ENCODE results near the gene ANO10.
A peak's percentile ranks its signal among the peaks of the same experiment; 100 is the strongest.
"Not testable (repeated sequence)": the region's sequence is repeated elsewhere in the genome, so short reads cannot be mapped to it uniquely, and the experiment has no call there.

The ANO10 gene

DNA sequence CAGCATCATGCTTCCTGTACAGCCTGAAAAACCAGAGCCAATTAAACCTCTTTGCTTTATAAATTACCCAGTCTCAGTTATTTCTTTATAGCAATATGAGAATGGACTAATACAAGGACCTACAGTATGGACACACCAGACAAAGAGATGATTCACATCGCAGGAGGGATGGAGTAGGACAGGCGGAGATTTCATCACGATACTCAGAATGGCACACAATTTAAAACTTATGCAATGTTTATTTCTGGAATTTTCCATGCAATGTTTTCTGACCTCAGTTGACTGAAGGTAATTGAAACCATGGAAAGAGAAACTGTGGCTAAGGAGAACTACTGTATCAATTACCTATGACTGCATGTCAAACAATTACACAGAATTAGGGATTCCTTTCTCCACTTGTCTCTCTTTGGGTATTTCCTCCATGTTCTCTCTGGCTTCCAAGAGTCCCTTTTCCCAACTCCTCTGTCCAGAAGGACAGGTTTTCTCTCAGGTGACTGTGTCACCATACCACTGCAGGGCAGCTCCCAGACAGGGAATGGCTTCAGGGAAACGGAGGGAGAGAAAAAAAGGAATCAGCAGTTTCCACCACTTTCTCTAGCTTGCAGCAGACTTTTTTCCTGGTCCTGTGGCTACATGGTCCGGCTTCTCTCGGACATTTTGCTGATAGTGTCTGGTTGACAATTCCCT is 3.0 kb upstream of the ANO10 start:
- DNase-seq, result peak; percentile 1

DNA sequence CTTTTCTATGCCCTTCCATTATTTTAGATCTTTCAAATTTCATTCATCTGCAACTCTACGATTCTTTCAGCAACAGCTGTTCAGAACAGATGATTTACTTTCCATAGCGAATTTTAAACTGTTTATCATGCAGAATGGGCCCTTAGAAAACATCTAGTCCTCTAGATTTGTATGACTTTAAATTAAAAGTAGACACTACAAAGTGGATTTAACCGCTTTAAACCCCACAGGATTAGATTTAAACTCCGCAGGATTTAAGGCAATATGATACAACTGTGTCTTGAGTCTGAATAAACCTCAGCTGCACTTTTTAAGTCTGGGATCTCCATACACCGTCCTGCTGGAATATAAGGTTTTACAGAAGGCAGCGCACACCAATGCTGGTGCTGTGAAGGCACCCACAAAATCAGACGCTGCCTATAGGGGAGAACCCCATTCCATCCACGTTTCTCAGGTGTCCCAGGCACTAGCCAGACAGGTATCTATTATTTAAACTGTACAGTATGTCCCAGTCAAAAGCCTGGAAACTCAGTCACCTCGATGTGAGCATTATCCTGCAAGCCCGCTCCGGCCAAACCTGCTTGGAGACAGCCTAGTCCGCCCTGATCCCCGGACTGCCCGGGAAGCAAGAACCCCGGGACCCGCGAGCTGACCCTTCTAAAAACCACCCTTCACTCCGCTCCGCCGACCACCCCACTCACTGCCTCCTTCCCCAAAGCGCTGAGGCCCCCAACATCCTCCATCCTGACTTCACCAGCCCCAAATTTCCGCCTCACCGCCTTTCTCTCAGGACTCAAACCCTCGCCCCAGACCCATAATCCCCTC is 768 bp downstream of the ANO10 start:
- peak; percentile 3 for DNase-seq

DNA sequence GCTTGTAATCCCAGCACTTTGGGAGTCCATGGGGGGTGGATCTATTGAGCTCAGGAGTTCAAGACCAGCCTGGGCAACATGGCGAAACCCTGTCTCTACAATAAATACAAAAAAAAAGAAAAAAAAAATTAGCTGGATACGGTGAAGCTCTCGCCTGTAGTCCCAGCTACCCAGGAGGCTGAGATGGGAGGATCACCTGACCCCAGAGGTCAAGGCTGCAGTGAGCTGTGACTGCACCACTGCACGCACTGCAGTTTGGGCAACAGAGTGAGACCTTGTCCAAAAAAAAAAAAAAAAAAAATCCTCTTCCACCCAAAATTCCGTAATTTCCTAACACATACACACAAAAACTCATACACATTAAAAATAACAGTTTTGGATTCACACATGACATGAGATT is 2.2 kb downstream of the ANO10 start:
- no peak for DNase-seq

DNA sequence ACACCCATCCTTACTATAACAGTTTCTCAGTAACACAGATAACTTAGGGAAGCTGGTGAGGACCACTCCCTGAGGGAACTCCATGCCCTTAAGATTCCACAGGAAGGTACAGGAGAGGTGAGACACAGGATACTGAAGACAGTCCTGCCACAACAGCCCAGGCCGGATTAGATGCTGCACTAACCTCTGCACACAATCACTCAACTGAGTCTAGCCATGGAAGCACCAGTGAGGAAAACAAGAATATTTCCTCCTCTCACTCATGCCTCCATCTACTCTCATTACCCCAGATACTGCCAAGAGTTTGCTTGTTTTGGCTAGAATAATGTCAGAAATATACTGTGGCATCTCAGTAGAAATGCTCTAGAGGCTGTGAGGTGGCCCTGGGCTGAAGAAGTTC is 3.7 kb downstream of the ANO10 start:
- DNase-seq, result no peak

DNA sequence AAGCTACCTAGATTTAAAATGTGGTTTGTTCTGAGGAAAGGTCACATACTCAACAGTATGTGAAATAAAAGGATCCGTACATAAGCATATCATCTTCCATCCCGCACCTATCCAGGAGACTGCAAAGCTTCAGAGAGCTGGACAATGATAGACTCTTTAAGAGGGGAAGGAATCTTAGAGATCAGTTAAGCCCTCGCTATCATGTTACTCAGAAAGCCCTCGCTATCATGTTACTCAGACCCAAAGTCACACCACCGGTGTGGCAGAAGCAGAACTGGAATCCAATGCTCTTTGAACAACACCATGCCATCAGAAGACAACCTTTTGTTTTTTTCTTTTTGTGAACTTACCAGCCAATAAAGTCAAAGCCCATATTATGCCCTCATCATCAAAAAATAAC is 5.8 kb downstream of the ANO10 start:
- DNase-seq, result no peak

DNA sequence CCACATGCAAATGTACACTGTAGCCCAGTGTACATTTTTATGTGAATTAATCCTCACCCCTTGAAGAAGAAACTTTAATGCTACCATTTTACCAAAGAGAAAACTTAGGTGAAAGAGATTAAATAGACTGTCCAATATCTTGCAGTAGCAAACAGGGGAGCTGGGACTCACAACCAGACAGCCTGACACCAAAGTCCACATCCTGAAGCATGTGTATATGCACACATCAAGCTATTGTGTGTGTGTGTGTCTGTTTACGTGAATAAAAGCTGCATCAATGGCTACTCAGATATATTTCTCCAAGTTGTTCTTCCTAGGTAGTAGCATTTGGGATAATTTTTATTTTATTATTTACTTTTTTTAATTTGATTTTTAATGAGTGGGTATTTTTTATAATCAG is 6.7 kb downstream of the ANO10 start:
- DNase-seq, result no peak

DNA sequence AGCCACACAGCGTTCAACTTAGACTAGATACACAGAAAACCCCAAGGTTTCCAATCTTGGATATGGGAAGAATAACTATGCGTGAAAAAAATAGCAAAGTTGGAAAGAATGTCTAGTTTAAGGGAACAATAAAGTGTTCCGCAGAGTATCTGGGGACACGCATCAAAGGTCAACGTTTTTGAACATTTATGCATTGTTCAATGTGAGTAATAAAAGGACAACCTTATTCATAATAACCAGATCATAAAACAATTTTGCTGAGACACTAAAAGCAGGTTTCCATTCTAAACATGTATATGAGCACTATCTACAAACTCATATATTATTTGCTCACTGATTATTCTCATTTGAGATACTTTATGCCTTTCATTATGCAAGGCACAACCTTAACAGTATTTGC is 7.8 kb downstream of the ANO10 start:
- DNase-seq, result no peak

DNA sequence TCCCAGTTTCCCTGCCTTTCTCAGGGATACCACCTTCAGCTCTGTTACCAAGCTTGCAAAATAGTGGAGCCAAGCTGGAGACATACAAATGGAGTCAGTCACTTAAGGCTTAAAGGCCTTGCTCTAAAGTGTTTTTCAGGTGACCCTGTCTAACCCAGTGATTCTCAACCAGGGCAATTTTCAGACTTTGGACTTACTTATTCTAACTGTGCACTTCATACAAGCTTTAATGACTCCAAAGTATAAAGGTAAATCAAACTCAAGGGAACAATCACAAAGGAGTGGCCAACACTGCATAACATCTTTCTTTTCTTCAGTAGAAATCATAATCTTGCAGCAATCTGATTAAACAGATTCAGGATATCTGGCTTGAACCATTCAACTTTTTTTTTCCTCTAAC is 9.4 kb downstream of the ANO10 start:
- DNase-seq, result no peak

DNA sequence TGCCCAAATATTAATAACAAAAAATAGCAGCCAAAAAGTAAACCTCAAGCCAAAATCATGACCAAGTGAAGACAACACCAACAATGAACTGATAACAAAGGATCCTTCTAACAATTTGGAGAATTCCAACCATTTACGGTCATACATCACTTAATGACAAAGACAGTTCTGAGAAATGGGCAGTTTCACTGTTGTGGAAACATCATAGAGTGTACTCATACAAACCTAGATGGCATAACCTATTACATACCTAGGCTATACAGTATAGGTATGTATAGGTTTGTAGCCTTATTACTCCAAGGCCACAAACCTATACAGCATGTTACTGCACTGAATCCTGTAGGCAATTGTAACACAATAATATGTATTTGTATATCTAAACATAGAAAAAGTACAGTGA is 12.4 kb downstream of the ANO10 start:
- no peak for DNase-seq

DNA sequence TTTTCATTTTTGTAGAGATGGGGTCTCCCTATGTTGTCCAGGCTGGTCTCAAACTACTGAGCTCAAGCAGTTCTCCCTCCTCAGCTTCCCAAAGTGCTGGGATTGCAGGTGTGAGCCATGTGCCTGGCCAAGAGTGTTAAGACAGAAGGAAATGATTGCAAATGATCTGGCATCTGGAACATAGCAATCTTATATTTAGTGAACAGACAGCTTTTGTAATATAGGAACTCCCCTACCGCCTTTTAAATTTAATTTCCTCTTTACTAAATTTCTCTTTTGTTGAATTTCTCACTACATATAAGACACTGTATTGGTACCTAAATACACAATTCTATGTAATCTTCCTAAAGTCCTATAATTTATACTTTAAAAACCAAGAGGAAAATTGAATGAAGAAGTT is 13.1 kb downstream of the ANO10 start:
- no peak for DNase-seq

DNA sequence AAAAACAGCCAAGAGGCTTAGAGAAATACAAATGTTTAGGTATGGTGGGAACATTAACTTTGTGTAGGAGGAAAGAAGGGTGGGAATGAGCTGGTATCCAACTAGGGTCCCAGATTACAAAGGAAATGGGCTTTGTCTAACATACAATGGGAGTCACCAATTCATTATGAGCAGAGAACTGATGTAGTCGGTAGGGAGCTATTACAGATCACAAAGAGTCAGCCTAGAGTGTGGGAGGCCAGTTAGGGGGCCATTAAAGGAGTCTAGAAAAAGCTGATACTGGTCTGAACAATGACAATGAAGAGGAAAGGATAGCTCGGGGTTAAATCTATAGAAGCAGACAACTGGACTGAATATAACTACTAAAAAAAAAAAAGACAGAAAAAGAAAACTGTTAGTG is 15.5 kb downstream of the ANO10 start:
- no peak for DNase-seq

DNA sequence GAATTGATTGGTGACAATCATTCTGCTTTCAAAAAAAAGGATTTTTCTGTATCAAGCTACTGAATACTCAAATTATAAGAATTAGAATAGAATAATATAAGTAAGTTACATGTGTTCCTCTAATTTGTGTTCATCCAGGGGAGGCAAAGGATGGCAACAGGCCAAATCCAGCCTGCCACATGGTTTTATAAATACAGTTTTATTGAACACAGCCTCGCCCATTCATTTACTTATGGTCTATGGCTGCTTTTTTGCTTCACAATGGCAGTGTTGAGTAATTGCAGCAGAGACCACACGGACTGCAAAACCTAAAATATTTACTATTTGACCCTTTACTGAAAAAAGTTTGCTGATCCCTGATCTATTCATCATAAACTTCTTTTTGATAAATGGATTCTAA is 21.9 kb downstream of the ANO10 start:
- not testable (repeated sequence) for DNase-seq

DNA sequence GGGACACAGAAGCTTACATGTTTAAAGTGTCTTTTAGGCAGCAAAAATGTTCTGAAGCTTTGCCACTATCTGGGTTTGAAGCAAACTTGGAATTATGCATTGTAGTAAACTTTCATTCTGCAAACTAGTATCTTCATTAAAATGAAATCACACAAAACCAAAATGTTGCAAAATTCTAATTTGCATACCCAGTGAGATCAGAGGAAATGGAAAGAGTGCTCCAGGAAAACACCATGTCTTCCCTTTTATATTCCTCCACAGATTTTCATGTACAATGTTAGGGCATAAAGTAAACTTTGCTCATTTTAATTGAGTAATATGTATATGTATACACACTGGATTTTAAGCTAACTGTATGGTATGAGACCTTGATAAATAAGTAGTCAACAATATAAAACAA is 23.9 kb downstream of the ANO10 start:
- DNase-seq, result no peak

DNA sequence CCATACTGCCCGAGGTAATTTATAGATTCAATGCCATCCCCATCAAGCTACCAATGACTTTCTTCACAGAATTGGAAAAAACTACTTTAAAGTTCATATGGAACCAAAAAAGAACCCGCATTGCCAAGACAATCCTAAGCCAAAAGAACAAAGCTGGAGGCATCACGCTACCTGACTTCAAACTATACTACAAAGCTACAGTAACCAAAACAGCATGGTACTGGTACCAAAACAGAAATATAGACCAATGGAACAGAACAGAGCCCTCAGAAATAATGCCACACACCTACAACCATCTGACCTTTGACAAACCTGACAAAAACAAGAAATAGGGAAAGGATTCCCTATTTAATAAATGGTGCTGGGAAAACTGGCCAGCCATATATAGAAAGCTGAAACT is 25.6 kb downstream of the ANO10 start:
- DNase-seq, result not testable (repeated sequence)

DNA sequence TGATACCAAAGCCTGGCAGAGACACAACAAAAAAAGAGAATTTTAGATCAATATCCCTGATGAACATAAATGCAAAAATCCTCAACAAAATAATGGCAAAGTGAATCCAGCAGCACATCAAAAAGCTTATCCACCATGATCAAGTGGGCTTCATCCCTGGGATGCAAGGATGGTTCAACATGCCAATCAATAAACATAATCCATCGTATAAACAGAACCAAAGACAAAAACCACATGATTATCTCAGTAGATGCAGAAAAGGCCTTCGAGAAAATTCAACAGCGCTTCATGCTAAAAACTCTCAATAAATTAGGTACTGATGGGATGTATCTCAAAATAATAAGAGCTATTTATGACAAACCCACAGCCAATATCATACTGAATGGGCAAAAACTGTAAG is 26.5 kb downstream of the ANO10 start:
- not testable (repeated sequence) for DNase-seq

DNA sequence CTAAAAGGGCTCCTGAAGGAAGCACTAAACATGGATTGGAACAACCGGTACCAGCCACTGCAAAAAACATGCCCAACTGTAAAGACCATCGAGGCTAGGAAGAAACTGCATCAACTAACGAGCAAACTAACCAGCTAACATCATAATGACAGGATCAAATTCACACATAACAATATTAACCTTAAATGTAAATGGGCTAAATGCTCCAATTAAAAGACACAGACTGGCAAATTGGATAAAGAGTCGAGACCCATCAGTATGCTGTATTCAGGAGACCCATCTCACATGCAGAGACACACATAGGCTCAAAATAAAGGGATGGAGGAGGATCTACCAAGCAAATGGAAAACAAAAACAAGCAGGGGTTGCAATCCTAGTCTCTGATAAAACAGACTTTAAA is 28.2 kb downstream of the ANO10 start:
- DNase-seq, result not testable (repeated sequence)

DNA sequence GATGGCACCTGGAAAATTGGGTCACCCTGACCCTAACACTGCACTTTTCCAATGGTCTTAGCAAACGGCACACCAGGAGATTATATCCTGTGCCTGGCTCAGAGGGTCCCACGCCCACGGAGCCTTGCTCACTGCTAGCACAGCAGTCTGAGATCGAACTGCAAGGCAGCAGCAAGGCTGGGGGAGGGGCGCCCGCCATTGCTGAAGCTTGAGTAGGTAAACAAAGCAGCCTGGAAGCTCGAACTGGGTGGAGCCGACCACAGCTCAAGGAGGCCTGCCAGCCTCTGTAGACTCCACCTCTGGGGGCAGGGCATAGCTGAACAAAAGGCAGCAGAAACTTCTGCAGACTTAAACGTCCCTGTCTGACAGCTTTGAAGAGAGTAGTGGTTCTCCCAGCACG is 29.9 kb downstream of the ANO10 start:
- not testable (repeated sequence) for DNase-seq

DNA sequence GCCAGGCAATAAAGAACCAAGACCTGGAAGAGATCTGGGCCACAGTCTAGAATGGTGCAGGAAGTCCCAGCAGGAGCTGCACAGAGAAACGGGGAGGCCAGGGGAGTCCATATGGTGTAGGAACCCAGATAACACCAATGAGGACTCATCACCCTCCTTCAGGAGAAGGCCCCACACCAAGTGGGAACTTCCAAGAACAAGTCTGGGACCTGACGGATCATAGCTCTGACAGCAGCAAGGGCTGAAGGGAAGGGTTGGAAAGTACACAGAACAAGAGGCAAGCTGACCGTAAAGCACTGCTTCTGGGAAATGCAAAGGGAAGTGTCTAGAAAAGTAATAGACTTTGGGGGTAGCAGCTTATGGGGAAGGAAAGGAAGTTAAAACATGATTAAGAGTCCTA is 34.5 kb downstream of the ANO10 start:
- DNase-seq, result no peak

DNA sequence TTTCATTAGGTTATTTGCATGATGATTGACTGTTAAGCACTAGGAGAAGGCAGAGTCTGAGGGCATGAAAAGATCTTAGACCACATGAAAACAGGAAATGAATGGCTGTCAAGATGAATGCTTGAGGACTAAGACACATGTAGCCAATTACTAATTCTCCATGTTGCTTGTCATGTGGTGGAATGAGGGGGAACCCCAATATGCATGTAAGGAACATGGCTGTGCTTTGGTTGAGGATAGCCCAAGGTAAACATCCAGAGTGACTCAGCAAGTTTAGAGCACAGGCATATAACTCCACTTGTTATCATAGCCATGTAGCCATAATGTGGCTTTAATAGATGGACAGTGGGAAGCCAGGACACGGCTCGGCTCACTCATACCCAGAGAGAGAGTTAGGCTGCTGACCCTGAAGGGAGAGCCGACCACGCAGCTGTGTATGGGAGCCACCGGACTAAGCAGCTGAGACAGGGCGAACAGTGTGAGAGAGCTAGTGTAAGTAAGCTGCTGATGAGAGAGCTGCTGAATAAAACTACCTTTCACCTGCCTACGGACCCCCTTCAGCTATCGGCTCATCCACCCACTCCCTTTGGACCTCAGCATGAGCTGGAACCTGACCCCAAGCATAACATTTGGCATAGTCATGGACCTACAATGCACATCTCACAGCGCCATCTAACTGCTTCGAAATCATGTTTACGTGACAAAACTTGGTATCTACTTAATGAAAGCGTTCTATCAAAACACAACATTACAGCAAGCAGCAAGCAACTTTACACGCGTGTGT is 37.6 kb downstream of the ANO10 start:
- peak; percentile 38 for DNase-seq

DNA sequence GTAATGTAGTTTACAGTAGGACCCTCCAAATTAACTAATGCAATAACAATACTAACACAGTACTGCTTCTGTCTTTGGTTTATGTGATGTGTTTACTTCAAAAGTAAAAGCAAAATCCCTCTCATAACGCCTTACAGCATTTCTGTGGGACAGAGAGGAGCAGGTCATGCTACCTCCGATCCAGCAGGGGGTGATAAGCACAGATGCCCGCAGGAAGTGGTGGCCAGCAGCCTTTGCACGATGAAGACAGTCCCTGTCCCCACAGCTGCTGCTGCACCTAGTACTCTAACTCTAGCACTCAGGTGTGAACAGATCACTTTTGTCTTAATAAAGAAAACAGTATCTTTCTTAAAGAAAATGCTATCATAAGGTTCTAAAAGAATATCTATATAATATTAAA is 38.3 kb downstream of the ANO10 start:
- no peak for DNase-seq

DNA sequence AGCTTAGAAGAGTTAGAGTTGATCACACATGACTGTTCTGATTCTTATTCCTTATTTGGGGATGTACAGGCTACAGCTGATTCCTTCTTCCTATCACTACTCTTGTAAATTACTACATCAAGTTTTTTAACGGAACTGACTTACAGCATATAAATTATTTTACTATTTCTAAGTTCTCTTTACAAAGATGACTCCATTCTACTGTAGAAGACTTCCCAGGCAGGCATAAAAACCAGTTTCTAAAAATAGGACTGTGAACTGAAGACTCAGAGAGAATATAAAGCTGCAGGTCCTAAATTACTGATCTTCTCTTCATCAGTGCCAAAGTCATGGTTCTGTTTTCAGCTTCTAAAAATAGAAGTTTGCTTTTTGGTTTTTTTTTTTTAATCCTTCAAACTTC is 38.9 kb downstream of the ANO10 start:
- peak; percentile 28 for DNase-seq

DNA sequence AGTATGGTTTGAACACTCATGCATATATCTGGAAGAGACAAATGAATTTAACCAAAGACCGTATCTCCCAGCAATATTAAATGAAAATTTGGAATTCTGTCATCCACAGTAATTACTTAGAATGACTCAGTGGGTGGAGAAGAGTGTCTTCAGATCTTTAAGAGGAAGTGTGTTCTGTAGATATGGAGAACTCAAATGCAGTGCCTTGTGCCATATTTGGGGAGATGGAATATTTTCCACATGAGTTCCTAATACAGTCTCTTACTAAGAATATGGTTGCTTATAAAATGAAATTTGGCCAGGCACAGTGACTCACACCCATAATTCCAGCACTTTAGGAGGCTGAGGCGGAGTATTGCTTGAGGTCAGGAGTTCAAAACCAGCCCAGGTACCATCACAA is 40.5 kb downstream of the ANO10 start:
- DNase-seq, result peak; percentile 55

DNA sequence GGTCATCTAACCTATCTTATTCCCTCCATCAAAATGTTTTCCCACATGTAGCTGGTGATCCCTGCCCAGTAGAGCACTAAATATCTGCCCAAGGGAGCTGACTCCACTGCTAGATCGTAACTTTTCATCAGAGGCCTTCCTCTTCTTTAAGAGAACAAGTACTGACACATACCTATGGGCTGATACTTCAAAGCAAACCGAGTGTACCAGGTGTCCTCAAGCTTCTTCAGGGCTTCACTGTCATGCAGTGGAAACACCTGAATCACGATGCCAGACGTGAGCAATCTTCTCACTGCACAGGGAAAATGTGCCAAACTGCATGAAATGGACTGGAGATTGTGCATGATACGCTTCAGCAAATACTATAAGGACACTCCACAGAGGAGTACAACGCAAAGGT is 41.6 kb downstream of the ANO10 start:
- no peak for DNase-seq

DNA sequence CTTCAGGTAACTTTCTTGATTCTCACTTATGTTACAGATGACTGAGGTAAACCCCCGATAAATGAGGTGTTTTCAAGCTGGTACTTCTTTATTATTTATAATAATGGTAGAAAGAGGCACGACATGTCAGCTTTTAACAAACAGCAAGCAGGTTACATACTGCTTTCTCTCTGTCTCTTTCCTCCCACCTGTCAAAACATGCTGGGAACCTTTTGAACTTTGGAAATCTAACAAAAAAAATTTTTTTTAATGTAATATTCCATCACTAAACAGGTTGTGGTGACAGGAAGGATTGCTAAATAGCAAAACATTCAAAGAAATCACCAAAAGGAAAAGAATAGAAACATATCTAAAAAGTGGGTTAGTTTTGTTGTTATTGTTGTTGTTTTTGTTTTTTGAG is 48.2 kb downstream of the ANO10 start:
- no peak for DNase-seq

All from fibroblast of skin of right quadriceps (primary cell).